HUES64 (cell line): Measurements from ENCODE around the gene TP63.
"Not testable (repeated sequence)": the region's sequence is repeated elsewhere in the genome, so short reads cannot be mapped to it uniquely, and the experiment has no call there.

Source experiments
- H3K27ac ChIP-seq: 2 replicates; pipeline ENCODE4 v1.7.0; 2013; ENCODE audit warnings: low read depth, low read length, inconsistent platforms
- H3K27me3 ChIP-seq: 2 replicates; pipeline ENCODE4 v1.6.1; 2013; ENCODE audit warnings: mild to moderate bottlenecking, low read length; ENCODE audit not compliant: insufficient read depth
- H3K36me3 ChIP-seq: 2 replicates; pipeline ENCODE4 v1.6.1; 2013; ENCODE audit warnings: mild to moderate bottlenecking, low read length; ENCODE audit not compliant: insufficient read depth
- H3K4me1 ChIP-seq: 2 replicates; pipeline ENCODE4 v1.6.1; 2013; ENCODE audit warnings: mild to moderate bottlenecking, low read length, moderate library complexity; ENCODE audit not compliant: insufficient read depth
- H3K4me3 ChIP-seq: 2 replicates; pipeline ENCODE4 v1.5.1; 2013; ENCODE audit warnings: mild to moderate bottlenecking, low read length, moderate library complexity
- H3K9ac ChIP-seq: 2 replicates; pipeline ENCODE4 v1.6.1; 2013; ENCODE audit warnings: mild to moderate bottlenecking, low read depth, low read length
- H3K9me3 ChIP-seq: 2 replicates; pipeline ENCODE4 v1.6.1; 2013; ENCODE audit warnings: low read depth, low read length; ENCODE audit not compliant: insufficient read depth
- WGBS: fragments of 150-250, 120-280 bp; methylation state at CpG from one replicate; pipeline ENCODE4 v1.1.7; 2013; ENCODE audit warnings: missing lambda C conversion rate; 5-methylcytosine and 5-hydroxymethylcytosine counted together

Gene TP63

GRCh38 chr3:189597918-189598317 lies 33.3 kb upstream of the TP63 start:
- Histone ChIP-seq H3K4me3 (no peak overlapping the region), H3K9ac (no peak overlapping the region), H3K9me3 (no peaks in the 10 kb centered on the region), H3K27me3 (no peaks in the 10 kb centered on the region), H3K36me3 (no peaks in the 10 kb centered on the region), H3K27ac (no peak overlapping the region), H3K4me1 (no peaks in the 10 kb centered on the region)
- whole genome bisulfite sequencing: 83% methylated on average over 1 of the region's 2 CpGs

DNA sequence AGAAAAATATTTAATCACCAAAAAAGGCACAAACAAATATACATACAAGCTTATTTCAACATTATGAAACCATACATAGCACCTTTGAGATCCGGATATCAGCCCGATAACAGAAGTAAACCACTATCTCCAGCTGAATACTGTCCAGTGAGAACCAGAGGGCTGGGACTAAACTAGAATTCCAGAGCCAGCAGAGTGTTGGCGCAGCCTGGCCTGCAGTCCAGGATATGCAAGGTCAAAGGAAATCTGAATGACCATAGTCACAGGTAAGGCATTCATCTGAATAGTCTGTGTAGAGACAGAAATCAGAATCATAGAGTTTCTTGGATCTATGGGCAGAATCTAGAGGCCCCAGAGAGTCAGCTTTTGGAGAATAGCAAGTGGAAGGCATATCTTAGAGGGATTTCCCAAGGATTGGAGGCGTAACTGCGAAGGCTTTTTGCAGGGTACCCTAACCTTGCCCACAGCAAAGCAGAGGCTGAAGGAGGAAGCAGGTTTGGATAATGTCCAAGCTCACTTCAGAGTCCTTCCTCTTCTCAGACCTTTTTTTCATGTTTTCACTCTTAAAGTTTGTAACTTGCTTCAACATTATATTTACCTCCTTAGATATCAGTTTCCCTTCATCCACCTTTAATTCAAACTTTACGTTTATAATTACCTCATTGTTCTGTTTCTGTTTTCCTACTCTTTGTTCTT lies 32.5 kb upstream of the TP63 start:
- Histone ChIP-seq H3K4me3 (no peak overlapping the region), H3K9me3 (no peaks in the 10 kb centered on the region), H3K27ac (no peak overlapping the region), H3K9ac (no peak overlapping the region), H3K36me3 (no peaks in the 10 kb centered on the region), H3K27me3 (no peaks in the 10 kb centered on the region), H3K4me1 (no peaks in the 10 kb centered on the region)
- WGBS: 96% methylated on average over 6 of the region's 6 CpGs

DNA sequence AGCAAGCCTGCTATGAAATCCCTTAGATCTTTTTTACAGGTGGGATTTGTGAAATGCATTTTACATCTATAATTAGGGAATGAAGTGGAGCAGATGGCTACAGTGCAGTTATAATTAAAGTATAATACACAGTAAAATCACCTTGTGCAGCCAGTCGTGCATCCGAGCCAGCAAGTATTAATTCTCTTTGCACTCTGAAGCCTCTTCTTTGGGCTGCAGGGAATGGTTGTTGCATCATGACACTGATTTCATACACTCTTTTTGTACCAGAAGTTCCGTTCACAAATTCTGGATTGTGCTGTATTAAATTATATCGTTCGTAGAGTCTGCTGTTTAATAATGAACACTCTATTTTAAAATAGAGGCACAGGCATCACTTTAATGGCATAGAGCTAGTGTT lies 28.7 kb upstream of the TP63 start:
- no peak overlapping the region for H3K9ac ChIP-seq
- no peaks in the 10 kb centered on the region for H3K27me3 ChIP-seq
- no peaks in the 10 kb centered on the region for H3K4me1 ChIP-seq
- no peaks in the 10 kb centered on the region for H3K36me3 ChIP-seq
- H3K27ac ChIP-seq: no peak overlapping the region
- H3K4me3 ChIP-seq: no peak overlapping the region
- 97% methylated on average over 4 of the region's 5 CpGs for WGBS
- no peaks in the 10 kb centered on the region for H3K9me3 ChIP-seq

DNA sequence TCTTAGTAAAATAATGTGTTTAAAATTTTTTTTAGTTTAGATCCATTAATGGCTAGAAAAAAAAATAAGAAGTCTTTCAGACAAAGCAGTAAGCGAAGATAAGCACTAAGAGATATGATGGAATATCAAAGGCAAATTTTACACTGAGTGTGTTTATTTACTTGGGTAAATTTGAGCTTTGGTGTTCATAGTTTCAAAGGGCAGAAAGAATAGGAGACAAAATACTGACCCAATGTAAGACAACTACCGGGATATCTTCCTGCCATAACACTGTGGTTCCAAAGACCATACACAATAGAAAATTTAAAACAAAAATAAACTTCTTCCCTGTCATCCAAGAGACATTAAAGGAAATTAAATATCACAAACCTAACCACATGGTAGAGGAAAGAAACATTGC lies 25.5 kb upstream of the TP63 start:
- H3K9ac ChIP-seq: no peak overlapping the region
- H3K4me3 ChIP-seq: no peak overlapping the region
- H3K36me3 ChIP-seq: no peaks in the 10 kb centered on the region
- H3K27me3 ChIP-seq: no peaks in the 10 kb centered on the region
- H3K9me3 ChIP-seq: no peaks in the 10 kb centered on the region
- no peak overlapping the region for H3K27ac ChIP-seq
- WGBS: 100% methylated on average over 2 of the region's 2 CpGs
- no peaks in the 10 kb centered on the region for H3K4me1 ChIP-seq

- 100% methylated on average over 3 of the region's 4 CpGs for WGBS
- Histone ChIP-seq H3K27ac (no peak overlapping the region), H3K27me3 (no peaks in the 10 kb centered on the region), H3K9me3 (no peaks in the 10 kb centered on the region), H3K9ac (no peak overlapping the region), H3K4me1 (no peaks in the 10 kb centered on the region), H3K36me3 (no peaks in the 10 kb centered on the region), H3K4me3 (no peak overlapping the region)
These were observed 24.4 kb upstream of the TP63 start for GRCh38 chr3:189606774-189607173.

DNA sequence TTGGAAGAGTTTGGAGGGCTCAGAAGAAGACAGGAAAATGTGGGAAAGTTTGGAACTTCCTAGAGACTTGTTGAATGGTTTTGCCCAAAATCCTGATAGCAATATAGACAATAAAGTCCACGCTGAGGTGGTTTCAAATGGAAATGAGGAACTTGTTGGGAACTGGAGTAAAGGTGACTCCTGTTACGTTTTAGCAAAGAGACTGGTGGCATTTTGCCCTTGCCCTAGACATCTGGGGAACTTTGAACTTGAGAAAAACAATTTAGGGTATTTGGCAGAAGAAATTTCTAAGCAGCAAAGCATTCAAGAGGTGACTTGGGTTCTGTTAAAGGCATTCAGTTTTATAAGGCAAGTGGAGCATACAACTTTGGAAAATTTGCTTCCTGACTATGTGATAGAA lies 18.5 kb upstream of the TP63 start:
- not testable (repeated sequence) for H3K36me3 ChIP-seq, H3K4me1 ChIP-seq, H3K9ac ChIP-seq, H3K27me3 ChIP-seq, H3K27ac ChIP-seq, H3K4me3 ChIP-seq, H3K9me3 ChIP-seq
- WGBS: 94% methylated on average over 2 of the region's 2 CpGs

DNA sequence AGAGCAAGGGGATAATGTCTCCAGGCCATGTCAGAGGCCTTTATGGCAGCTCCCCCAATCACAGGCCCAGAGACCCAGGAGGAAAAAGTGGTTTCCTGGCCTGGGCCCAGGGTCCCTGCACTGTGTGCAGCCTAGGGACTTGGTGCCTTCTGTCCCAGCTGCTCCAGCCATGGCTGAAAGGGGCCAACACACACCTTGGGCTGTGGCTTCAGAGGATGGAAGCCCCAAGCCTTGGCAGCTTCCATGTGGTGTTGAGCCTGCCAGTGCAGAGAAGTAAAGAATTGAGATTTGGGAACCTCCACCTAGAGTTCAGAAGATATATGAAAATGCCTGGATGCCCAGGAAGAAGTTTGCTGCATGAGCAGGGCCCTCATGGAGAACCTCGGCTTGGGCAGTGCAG lies 18.1 kb upstream of the TP63 start:
- Histone ChIP-seq H3K27me3 (no peaks in the 10 kb centered on the region), H3K9ac (no peak overlapping the region), H3K9me3 (no peaks in the 10 kb centered on the region), H3K36me3 (no peaks in the 10 kb centered on the region), H3K4me3 (no peak overlapping the region), H3K4me1 (no peaks in the 10 kb centered on the region), H3K27ac (no peak overlapping the region)
- WGBS: 100% methylated on average over 1 of the region's 1 CpG

DNA sequence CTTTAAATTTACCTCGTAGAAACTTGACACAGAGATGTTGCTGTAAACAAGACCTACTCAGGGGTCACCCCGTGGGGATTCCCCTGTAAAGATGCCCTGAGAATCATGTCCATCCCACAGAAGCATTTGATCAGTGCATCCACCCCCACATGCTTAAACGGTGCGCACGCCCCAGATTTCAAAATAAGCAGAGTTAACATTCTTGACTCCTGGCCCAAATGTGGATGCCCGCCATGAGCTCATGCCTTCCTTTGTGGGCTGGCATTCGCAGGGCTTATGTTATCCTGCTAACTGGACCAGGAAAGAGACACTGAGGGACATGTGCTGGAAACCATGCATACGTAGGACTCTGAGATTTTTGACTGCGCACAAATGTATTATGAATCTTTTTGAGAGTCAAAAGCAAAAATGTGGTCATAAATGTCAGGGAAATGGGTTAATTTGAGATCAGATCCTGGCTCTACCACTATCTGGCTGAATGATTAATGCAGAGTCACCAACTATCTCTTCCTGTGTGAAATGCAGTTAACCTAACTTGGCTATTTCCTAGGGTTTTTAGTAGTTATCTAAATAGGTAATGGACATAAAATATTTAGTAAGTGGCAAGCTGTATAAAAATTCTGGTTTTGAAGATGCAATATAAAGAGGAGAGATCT lies 9.1 kb upstream of the TP63 start:
- Histone ChIP-seq H3K4me3 (no peak overlapping the region), H3K9ac (no peak overlapping the region), H3K27ac (no peak overlapping the region), H3K36me3 (no peaks in the 10 kb centered on the region), H3K27me3 (no peaks in the 10 kb centered on the region), H3K9me3 (no peaks in the 10 kb centered on the region), H3K4me1 (no peaks in the 10 kb centered on the region)
- 94% methylated on average over 9 of the region's 9 CpGs for WGBS

DNA sequence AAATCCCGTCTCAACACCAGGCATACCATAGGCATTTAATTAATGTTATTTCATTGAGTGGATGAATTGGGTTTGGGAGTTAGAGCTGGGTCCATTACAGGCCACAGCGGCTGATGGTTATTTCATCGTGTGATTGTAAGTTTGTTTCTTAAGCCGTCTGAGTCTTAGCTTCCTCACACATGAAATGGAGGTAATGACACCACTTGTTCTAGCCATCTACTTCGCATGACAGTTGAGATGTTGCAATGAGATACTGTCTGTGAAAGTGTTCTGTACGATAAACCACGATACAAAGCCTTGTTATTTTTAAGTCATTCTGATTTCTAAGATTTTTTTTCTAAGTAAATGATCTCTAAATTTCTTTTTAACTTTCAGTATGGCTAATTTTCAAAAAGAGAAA lies 8.6 kb upstream of the TP63 start:
- Histone ChIP-seq H3K9ac (no peak overlapping the region), H3K4me3 (no peak overlapping the region), H3K4me1 (no peaks in the 10 kb centered on the region), H3K27ac (no peak overlapping the region), H3K9me3 (no peaks in the 10 kb centered on the region), H3K27me3 (no peaks in the 10 kb centered on the region), H3K36me3 (no peaks in the 10 kb centered on the region)
- 94% methylated on average over 6 of the region's 7 CpGs for WGBS

DNA sequence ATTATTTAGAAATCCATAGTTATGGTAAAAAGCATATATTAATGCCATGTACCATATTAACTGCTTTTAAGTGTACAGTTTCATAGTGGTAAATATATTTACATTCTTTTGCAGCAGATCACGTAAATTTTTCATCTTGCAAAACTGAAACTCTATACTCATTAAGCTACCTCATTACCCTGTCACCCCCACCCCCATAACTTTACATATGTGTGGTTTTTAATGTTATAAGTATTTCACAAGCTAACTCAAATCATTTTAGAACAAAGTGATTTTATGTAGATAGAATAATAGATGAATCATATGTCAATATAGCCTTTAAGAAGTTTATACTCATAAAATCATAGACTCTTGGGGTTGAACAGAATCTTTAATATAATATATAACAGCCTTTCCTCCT lies 7.1 kb upstream of the TP63 start:
- WGBS: no CpG with 5 or more reads among the region's 1 CpG
- no peaks in the 10 kb centered on the region for H3K27me3 ChIP-seq

GRCh38 chr3:189625071-189625470 lies 6.1 kb upstream of the TP63 start:
- Histone ChIP-seq H3K4me3 (no peak overlapping the region), H3K27me3 (no peaks in the 10 kb centered on the region), H3K4me1 (no peaks in the 10 kb centered on the region), H3K27ac (no peak overlapping the region), H3K9me3 (no peaks in the 10 kb centered on the region), H3K9ac (no peak overlapping the region), H3K36me3 (no peaks in the 10 kb centered on the region)
- WGBS: 98% methylated on average over 3 of the region's 3 CpGs

More for the DNA sequence above, 7.1 kb upstream of the TP63 start:
- H3K4me3 ChIP-seq: no peak overlapping the region
- no peak overlapping the region for H3K27ac ChIP-seq
- no peaks in the 10 kb centered on the region for H3K9me3 ChIP-seq
- no peak overlapping the region for H3K9ac ChIP-seq
- no peaks in the 10 kb centered on the region for H3K4me1 ChIP-seq
- H3K36me3 ChIP-seq: no peaks in the 10 kb centered on the region

GRCh38 chr3:189625572-189625971 lies 5.6 kb upstream of the TP63 start:
- H3K4me1 ChIP-seq: no peaks in the 10 kb centered on the region
- no peak overlapping the region for H3K9ac ChIP-seq
- WGBS: no CpG with 5 or more reads among the region's 2 CpGs
- H3K27ac ChIP-seq: no peak overlapping the region
- no peaks in the 10 kb centered on the region for H3K27me3 ChIP-seq
- H3K36me3 ChIP-seq: no peaks in the 10 kb centered on the region
- H3K9me3 ChIP-seq: no peaks in the 10 kb centered on the region
- H3K4me3 ChIP-seq: no peak overlapping the region
